ENCODE data around the gene BACH2. TPM values are rescaled to one million over a fixed set of nuclear protein-coding genes. Genes with fewer than 3 reads are reported as not detected.

BACH2 gene
- total and polyA plus RNA-seq, 4 donors = 0.78 to 17.4 (median 3.2) TPM

DNA sequence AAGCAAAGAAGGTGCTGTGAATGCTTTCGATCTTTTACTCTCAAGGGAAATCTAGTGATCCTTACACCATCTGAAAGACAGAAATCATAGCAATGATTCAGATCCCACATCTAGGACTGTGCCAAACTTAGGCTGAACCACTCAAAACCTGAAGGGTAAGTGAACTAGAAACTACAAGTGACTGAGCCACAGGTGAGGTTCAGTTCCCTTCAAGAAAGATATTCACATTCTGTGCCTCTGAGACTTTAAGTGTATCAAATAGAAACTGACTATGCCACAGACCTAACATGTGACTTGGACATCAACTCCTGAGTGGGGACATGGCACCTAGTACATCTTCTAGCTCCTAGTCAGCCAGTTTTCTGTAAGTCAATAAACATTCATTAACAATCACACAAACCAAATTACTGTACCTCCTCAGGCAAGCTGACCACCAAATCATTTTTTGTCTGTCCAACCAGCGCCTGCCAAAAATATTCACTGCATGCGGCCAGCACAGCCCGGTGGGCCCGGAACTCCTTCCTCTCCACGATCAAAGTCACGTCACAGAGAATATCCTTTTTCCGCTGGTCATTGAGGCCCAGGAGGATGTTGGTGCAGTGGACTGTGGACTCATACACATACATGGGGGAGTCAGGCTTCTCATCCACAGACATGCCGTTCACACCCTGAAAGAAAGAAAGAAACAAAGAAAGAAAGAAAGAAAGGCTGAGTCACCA lies 288.3 kb downstream of the BACH2 start:
- no peak for DNase-seq

DNA sequence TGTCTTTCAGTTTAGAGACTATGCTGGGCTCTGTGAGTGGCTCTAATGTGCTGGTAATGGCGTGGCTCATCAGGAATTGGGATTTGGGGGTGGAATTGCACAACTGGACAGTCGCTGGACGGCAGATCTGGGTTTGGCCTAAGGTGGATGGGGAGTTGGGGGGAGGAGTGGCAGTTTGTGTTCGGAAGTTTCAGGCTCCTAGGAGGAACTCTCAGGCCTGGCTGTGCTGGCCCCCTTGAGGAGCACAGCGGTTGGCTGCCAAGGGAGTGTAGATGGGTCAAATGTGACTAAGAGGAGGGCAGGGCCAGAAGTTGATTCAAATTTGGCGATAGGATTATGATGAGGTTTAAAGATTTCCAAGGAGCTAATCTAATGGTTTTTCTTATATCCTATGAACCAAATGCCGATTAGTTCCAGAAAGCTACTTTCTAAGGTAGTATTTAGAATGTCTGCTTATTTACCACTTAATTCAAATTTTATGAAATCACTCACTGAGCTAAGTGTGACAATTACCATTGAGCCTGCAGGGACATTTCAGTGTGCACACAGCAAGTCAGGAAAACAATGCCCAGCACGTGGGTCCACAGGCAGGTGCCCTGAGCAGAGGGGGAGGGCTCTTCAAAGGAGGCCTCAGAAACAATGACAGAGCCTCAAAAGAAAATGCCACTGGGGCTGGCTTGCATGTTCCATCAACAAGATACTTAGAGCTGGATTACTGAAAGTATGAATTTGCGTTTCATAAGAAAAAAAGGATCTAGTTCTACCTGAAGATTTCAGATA lies 291.4 kb downstream of the BACH2 start:
- H3K36me3 ChIP-seq (ENCODE audit: control insufficient read depth in 4 of 4, insufficient read depth in 4 of 4, low read length in 4 of 4) = peaks cover 0 to 9% (median 5%) of the 10 kb centered on the region in 4 donors
- no peaks in the 10 kb centered on the region for H3K9me3 ChIP-seq (ENCODE audit: control insufficient read depth in 4 of 4, insufficient read depth in 3 of 4, low read length in 3 of 4)
- no peak overlapping the region for H3K4me3 ChIP-seq
- 92 to 95% methylated on average over 9 of the region's 9 CpGs for WGBS, 2 donors
- H3K4me1 ChIP-seq (ENCODE audit: control insufficient read depth in 5 of 5, insufficient read depth in 5 of 5, low read length in 5 of 5) = peaks cover 0 to 10% (median 3%) of the 10 kb centered on the region in 5 donors
- H3K9ac ChIP-seq (ENCODE audit: insufficient read depth in 1 of 2, low read length in 2 of 2) = no peak overlapping the region
- ATAC-seq (ENCODE audit: insufficient read depth, low FRiP score) (no peak), DNase-seq (no peak)
- H3K27ac ChIP-seq (ENCODE audit: low read depth in 1 of 2, low read length in 1 of 2) = no peak overlapping the region
- H3K27me3 ChIP-seq (ENCODE audit: control insufficient read depth in 3 of 3, insufficient read depth in 3 of 3, low read length in 2 of 3) = no peaks in the 10 kb centered on the region
- TF ChIP-seq, protein P1, sequence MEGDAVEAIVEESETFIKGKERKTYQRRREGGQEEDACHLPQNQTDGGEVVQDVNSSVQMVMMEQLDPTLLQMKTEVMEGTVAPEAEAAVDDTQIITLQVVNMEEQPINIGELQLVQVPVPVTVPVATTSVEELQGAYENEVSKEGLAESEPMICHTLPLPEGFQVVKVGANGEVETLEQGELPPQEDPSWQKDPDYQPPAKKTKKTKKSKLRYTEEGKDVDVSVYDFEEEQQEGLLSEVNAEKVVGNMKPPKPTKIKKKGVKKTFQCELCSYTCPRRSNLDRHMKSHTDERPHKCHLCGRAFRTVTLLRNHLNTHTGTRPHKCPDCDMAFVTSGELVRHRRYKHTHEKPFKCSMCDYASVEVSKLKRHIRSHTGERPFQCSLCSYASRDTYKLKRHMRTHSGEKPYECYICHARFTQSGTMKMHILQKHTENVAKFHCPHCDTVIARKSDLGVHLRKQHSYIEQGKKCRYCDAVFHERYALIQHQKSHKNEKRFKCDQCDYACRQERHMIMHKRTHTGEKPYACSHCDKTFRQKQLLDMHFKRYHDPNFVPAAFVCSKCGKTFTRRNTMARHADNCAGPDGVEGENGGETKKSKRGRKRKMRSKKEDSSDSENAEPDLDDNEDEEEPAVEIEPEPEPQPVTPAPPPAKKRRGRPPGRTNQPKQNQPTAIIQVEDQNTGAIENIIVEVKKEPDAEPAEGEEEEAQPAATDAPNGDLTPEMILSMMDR (IDR thresholded peaks at IDR 0.05; ENCODE audit: control extremely low read depth, extremely low read depth) = no peak

More for the DNA sequence above, 288.3 kb downstream of the BACH2 start:
- H3K4me1 ChIP-seq (ENCODE audit: control insufficient read depth in 5 of 5, insufficient read depth in 5 of 5, low read length in 5 of 5) = no peaks in the 10 kb centered on the region
- no peaks in the 10 kb centered on the region for H3K9me3 ChIP-seq (ENCODE audit: control insufficient read depth in 4 of 4, insufficient read depth in 3 of 4, low read length in 3 of 4)
- ATAC-seq (ENCODE audit: insufficient read depth, low FRiP score) = no peak
- no peak overlapping the region for H3K4me3 ChIP-seq
- H3K36me3 ChIP-seq (ENCODE audit: control insufficient read depth in 4 of 4, insufficient read depth in 4 of 4, low read length in 4 of 4) = peaks cover 0 to 8% (median 4%) of the 10 kb centered on the region in 4 donors
- 79 to 87% methylated on average over 9 of the region's 9 CpGs for WGBS, 2 donors
- H3K9ac ChIP-seq (ENCODE audit: insufficient read depth in 1 of 2, low read length in 2 of 2) = no peak overlapping the region
- TF ChIP-seq, protein P1 (IDR thresholded peaks at IDR 0.05; ENCODE audit: control extremely low read depth, extremely low read depth) = no peak
- no peak overlapping the region for H3K27ac ChIP-seq (ENCODE audit: low read depth in 1 of 2, low read length in 1 of 2)
- H3K27me3 ChIP-seq (ENCODE audit: control insufficient read depth in 3 of 3, insufficient read depth in 3 of 3, low read length in 2 of 3) = no peaks in the 10 kb centered on the region

DNA sequence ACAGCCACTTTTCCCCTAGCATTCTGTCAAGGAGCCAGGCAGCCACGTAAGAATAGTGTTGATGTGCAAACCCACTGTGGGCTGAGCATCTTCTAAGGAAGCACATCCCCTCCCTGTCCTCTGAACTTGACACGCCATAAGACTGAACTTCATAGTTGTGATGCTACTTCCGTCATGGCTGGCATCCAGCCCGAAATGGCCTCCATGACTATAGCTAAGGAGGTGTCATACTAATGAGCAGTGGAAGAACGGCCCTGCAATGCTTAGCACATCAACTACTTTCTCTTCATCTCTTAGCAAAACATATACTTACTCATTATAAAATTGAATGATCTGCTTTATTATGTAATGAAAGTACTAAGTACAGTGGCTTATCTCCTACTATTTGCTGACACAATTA lies 292.1 kb downstream of the BACH2 start:
- DNase-seq = peak in 1 of 3 donors; percentile 18
- no peak overlapping the region for H3K27ac ChIP-seq (ENCODE audit: low read depth in 1 of 2, low read length in 1 of 2)
- no peak overlapping the region for H3K9ac ChIP-seq (ENCODE audit: insufficient read depth in 1 of 2, low read length in 2 of 2)
- TF ChIP-seq, protein P1 (IDR thresholded peaks at IDR 0.05; ENCODE audit: control extremely low read depth, extremely low read depth) = no peak
- peaks cover 0 to 13% (median 6%) of the 10 kb centered on the region in 5 donors for H3K4me1 ChIP-seq (ENCODE audit: control insufficient read depth in 5 of 5, insufficient read depth in 5 of 5, low read length in 5 of 5)
- H3K9me3 ChIP-seq (ENCODE audit: control insufficient read depth in 4 of 4, insufficient read depth in 3 of 4, low read length in 3 of 4) = no peaks in the 10 kb centered on the region
- no peak overlapping the region for H3K4me3 ChIP-seq
- 91 to 95% methylated on average over 5 of the region's 5 CpGs for WGBS, 2 donors
- no peak for ATAC-seq (ENCODE audit: insufficient read depth, low FRiP score)
- peaks cover 0 to 9% (median 5%) of the 10 kb centered on the region in 4 donors for H3K36me3 ChIP-seq (ENCODE audit: control insufficient read depth in 4 of 4, insufficient read depth in 4 of 4, low read length in 4 of 4)
- H3K27me3 ChIP-seq (ENCODE audit: control insufficient read depth in 3 of 3, insufficient read depth in 3 of 3, low read length in 2 of 3) = no peaks in the 10 kb centered on the region
